ENCODE measurements around the gene SHISA2.

Gene SHISA2

GRCh38 chr13:26017932-26018665, 33.7 kb downstream of the SHISA2 start:
- DNase-seq (ENCODE audit: low read depth, low spot score), result no peak

- DNase-seq (ENCODE audit: low read depth, low spot score), result no peak
These were observed 34.5 kb downstream of the SHISA2 start for GRCh38 chr13:26017196-26017921.

GRCh38 chr13:26016189-26016588, 35.6 kb downstream of the SHISA2 start:
- DNase-seq (ENCODE audit: low read depth, low spot score), result no peak

- DNase-seq (ENCODE audit: low read depth, low spot score), result no peak
These were observed 36.3 kb downstream of the SHISA2 start for GRCh38 chr13:26015271-26016125.

- DNase-seq (ENCODE audit: low read depth, low spot score), result no peak
These were observed 38.8 kb downstream of the SHISA2 start for GRCh38 chr13:26012995-26013394.

- DNase-seq (ENCODE audit: low read depth, low spot score), result peak; percentile 5
These were observed 39.6 kb downstream of the SHISA2 start for GRCh38 chr13:26011996-26012821.

- no peak for DNase-seq (ENCODE audit: low read depth, low spot score)
These were observed 40.6 kb downstream of the SHISA2 start for GRCh38 chr13:26011208-26011573.

GRCh38 chr13:26010487-26011207, 41.2 kb downstream of the SHISA2 start:
- DNase-seq (ENCODE audit: low read depth, low spot score), result no peak

- DNase-seq (ENCODE audit: low read depth, low spot score), result no peak
These were observed 44.3 kb downstream of the SHISA2 start for GRCh38 chr13:26007261-26008125.

Data from activated CD4-positive, CD25-positive, alpha-beta regulatory T cell treated with anti-CD3 and anti-CD28 coated beads, Interleukin-2, amount 50 U/mL, for 16 hours (primary cell).